Activated CD8-positive, alpha-beta memory T cell treated with anti-CD3 and anti-CD28 coated beads, Interleukin-2, amount 50 U/mL, for 4 hours (primary cell): ENCODE measurements around the gene ECD.
A peak's percentile ranks its signal among the peaks of the same experiment; 100 is the strongest.

ENCODE experiments used
- DNase-seq: peaks from one replicate; pipeline ENCODE4 v3.0.0-alpha.2; 2020

ECD gene

DNA sequence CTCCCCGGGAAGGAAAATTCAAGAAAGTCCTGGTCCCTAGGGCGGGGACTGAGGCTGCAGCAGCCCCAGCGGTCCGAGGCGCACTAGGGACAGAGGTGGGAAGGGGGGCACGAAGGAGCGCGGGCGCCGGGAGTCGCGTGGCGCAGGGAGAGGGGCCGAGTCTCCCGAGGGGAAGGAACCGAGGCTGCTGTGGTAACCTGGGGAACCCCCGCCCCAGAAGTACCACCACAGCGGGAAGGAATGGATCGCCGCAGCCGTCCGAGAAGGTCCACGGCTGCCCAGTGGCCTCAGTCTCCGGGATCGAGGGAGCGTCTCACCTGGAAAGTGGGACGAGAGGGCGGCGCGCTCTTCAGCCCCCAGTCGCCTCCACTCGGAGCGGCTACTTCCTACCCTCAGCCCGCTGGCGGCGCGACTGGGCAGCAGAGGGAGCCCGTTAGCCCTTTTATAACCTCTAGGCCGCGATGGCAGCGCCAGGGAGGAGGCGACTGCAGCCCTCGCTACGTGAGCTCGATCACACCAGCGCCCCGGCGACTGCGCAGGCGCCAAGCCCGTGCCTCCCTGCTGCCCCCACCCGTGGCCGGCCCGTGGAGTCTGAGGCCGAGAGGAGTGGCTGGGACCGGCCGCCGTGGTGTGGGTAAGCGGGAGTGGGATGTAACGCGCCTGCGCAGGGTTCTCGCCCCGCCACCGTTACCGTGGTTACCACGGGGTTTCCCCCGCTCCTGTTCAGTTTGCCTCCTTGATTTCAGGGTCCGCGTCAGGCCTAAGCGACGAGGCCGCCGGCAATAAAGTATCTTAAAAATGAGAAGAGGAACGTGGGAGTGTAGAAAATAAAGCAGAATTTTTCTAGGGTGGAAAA lies 71.1 kb downstream of the ECD start, which contains the start of gene P4HA1:
TSS of gene P4HA1 (minus strand) at position 418 of the 856 bp plus-strand sequence. CDS start 21,983 bp downstream, outside the sequence.
- peak; percentile 99 for DNase-seq

DNA sequence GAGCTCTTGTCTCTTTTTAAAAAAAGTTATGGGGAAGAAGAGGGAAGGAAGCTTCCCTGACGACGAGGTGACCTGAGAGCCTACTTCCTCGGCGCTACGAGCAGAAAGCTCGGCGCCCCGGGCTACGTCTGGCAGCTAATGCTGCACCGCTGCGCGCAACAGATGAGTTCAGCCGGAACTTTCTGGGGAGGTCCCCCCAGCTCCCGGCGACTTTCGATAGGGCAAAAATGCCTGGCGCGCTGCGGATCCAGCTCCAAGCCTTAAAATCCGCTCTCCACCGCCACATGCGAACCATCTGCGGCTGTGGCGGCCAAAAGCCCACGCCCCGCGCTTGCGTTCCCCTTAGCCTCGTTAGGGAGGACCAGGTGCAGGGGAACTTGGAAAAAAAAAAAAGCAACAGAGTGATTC lies 71.8 kb downstream of the ECD start:
- DNase-seq: peak; percentile 67

DNA sequence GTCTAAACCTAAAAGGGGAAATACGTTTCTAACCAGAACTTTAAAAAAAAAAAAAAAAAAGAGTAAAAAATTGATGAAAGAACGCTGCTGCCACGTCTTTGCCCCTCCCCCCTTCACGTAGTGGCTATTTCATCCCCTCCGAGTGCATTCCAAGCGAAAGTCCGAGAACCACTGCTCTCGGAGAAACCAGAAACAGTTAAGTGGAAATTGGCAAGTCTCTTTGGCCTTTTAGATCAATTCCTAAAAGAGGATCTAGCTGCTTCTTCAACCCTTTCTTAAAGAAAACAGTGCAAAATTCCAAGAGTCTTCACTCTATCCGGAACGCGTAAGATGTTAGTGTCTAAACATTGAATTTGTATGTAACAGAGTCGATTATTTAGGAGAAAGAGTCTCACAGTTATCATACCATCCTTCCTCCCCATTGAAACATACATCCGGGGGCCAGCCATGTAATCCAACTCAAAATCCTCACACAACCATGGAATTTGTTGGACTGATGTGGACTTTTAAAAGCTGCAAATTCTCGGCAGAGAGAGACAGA lies 72.3 kb downstream of the ECD start:
- DNase-seq: peak; percentile 24

DNA sequence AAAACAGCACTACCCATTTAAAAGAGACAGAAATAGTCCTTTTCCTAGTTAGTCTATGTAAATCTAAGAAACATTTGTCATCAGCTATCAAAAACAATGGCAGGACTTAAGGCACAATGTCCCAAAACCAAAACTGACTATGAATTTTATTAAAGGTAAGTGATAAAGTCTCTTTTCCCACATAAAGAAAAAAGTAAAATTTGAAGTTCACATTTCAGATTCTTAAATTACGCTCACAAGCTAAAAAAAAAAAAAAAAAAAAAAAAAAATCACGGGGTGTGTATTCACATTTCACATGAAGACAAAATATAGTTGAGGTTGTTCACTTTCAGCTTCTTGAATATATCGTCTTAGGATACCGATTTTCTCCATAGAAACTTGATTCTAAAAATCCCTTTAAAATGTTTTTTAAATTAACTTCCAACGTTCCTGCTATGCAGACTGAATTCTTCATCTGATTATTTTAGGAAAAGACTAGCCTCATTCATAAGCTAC lies 72.8 kb downstream of the ECD start:
- DNase-seq: no peak

DNA sequence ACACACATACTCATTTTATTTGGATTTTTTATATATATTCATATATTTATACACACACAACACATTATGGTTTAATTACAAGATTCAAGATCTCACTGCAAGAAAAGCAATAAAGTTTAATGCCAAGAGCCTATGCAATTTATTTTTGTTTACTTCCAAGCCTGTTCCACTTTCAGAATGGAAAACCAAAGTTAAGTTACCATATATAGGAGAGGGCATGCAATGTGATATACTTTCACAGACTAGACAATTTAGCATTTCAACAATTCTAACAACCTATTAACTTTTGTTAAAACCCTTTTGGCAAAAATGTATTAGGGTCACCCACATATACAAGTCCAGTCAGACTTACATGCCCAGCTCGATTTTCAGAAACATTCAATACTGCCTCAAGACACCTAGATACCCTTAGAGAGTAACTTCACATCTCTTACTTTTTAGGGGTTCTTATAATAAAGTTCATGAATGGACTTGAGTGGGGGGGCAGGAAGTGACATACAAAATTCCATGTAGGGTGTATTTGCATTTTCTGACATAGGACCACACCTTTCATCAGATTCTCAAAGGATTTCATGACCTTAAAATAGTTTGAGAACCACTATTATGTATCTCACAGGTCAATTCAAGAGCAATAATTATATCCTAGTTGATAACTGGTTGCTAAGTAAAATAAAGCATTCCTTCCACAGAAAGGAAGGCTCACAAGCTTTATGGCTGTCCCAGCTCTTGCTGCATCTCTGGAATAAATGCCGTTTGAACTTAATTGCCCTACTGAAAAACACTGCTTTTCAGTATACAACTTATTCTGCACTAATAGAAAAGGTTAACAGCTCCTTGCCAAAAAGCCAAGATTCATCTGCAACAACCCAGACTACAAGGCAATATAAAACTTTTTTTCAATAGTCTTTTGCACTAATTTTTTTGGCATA lies 73.6 kb downstream of the ECD start:
- no peak for DNase-seq

DNA sequence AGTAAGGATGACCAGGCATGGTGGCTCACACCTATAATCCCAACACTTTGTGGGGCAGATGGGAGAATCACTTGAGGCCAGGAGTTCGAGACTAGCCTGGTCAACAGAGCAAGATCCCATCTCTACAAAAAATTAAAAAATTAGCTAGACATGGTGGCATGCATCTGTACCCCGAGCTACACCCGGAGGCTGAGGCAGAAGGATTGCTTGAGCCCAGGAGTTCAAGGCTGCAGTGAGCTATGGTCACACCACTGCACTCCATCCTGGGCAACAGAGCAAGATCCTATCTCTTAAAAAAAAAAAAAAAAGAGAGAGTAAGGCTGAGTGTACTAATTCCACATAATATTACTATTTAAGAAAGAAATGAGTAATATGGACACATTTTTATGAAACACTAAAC lies 75.0 kb downstream of the ECD start:
- DNase-seq: no peak

DNA sequence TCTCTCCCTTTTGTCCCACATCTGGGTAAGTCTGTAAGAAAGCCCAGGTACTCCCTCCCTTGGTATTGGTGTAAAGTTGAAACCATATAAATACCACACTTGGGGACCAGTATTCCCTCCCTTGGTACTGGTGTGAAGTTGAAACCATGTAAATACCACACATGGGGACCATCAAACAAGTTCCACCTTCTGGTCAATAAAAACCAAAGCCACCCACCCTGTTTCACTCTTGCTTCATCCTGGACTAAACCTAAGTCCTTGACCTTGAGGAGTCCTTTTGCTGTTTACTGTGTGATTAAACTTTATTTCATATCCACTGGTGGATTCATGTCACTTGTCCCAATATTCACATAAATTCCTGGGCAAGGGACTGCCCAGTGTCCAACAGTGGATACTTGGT lies 79.5 kb downstream of the ECD start:
- no peak for DNase-seq

DNA sequence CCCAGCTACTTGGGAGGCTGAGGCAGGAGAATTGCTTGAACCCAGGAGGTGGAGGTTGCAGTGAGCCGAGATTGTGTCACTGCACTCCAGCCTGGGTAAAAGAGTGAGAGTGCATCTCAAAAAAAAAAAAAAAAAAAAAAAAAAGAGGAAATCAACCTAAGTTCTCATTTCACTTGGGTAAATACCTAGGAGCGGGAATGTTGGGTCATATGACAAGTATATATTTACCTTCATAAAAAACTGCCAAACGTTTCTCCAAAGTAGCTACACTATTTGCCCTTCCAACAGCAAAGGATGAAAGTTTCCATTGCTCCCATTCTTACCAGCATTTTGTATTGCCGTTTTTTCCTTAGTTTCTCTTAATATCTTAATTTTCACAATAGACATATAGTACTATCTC lies 81.0 kb downstream of the ECD start:
- no peak for DNase-seq

DNA sequence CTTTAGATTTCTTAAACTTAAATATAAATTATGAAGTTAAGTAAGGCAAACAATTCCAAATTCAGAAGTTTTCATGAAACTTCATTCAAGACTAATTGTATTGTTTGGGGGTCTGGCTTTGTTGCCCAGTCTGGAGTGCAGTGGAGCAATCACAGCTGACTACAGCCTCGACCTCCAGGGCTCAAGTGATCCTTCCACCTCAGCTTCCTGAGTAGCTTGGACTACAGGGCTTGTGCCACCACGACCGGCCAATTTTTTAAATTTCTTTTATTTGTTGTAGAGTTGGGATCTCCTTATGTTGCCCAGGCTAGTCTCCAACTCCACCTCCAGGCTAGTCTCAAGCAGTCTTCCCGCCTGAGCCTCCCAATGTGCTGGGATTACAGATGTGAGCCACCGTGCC lies 83.6 kb downstream of the ECD start:
- no peak for DNase-seq
